Right forelimb (tissue), 1 donor: ENCODE measurements around the gene C1orf21.

ENCODE experiments used
- DNase-seq: peaks from one replicate; pipeline ENCODE4 v3.0.0-alpha.2; 2018

C1orf21 gene

DNA sequence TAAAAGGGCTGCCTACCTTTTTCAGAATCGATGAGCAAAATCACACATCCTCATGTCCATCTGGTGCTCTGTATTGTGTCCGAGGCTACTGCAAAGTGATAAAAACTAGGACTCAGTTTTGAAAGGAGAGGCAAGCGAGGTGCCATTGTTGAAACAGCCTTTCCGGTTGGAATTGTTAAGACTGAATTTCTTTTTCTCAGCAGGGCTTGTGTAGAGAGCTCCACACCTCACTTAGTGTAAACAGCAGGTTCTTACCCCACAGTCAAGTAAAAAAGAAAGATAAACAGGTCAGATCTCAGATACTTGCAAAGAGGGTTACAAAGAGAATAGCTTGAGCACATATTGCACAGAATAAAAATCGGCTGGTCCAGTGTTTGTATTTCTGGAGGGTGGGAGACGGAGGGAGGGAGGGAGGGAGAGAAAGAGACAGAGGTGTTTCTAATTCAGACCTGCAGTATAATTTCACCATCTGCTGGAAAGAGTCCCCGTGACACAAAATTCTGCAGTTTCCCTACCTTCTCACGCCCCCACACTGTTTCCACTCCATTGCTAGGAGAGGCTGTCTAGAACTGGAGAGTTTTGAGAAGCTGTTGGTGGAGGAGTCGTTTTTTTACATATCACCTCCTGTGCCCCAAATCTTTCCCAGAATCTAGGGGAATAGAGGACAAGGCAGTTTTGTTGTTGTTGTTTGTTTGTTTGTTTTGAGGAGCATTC lies 285.3 kb downstream of the C1orf21 start:
- DNase-seq: no peak

- DNase-seq: no peak
These were observed 286.5 kb downstream of the C1orf21 start for GRCh38 chr1:184673305-184673704.

GRCh38 chr1:184677344-184677743 lies 290.5 kb downstream of the C1orf21 start:
- DNase-seq: no peak
